Measurements from ENCODE around the gene ZIC2. TPM values are rescaled to one million over a fixed set of nuclear protein-coding genes. Genes with fewer than 3 reads are reported as not detected.

Gene ZIC2
- polyA plus RNA-seq, 1 donor from 2014 or later = 10.6 TPM

DNA sequence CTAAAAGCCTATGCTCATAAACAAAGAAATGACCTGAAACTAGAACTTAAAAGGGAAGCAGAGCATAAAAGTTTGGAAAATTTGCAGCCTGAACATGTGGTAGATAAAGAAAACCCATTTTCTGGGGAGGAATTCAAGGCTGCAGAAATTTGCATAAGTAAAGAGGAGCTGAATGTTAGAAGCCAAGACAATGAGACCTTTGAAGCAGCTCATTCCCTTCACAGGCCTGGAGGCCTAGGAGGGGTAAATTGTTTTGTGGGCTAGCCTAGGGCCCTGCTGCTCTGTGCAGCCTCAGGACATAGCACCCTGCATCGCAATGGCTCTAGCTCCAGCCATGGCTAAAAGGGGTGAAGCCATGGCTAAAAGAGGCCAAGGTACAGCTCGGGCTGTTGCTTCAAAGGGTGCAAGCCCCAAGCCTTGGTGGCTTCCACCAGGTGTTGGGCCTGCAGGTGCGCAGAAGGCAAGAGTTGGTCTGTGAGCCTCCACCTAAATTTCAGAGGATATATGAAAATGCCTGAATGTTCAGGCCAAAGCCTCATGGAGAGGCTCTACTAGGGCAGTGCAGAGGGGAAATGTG lies 38.3 kb downstream of the ZIC2 start:
- Histone ChIP-seq H3K4me2 (ENCODE audit: low read length) (no peak overlapping the region), H3K27ac (ENCODE audit: low read length) (no peak overlapping the region), H2AFZ (ENCODE audit: low read depth, low read length) (no peak overlapping the region), H3K4me3 (ENCODE audit: low read length) (no peak overlapping the region), H3K27me3 (ENCODE audit: insufficient read depth, low read depth, low read length) (no peaks in the 10 kb centered on the region), H4K20me1 (ENCODE audit: insufficient read depth) (no peaks in the 10 kb centered on the region), H3K79me2 (replicated peaks; ENCODE audit: insufficient read depth, low read length) (no peaks in the 10 kb centered on the region), H3K9me2 (ENCODE audit: insufficient read depth, low read length) (no peaks in the 10 kb centered on the region), H3K9ac (ENCODE audit: low read length) (no peak overlapping the region), H3K36me3 (ENCODE audit: insufficient read depth, low read length) (no peaks in the 10 kb centered on the region), H3F3A (ENCODE audit: insufficient read depth, low read length, poor library complexity, severe bottlenecking) (no peaks in the 10 kb centered on the region), H3K9me3 (ENCODE audit: low read length) (no peaks in the 10 kb centered on the region)
- no peak for TF ChIP-seq EP300 (conservative IDR thresholded peaks at IDR 0.05; ENCODE audit: poor library complexity, severe bottlenecking)
- TF ChIP-seq TAF1 (IDR thresholded peaks at IDR 0.05; ENCODE audit: low read depth) = no peak
- TF ChIP-seq RAD21 (conservative IDR thresholded peaks at IDR 0.05) = no peak
- TF ChIP-seq SMC3 (conservative IDR thresholded peaks at IDR 0.05; ENCODE audit: poor library complexity) = no peak
- TF ChIP-seq, protein P1, sequence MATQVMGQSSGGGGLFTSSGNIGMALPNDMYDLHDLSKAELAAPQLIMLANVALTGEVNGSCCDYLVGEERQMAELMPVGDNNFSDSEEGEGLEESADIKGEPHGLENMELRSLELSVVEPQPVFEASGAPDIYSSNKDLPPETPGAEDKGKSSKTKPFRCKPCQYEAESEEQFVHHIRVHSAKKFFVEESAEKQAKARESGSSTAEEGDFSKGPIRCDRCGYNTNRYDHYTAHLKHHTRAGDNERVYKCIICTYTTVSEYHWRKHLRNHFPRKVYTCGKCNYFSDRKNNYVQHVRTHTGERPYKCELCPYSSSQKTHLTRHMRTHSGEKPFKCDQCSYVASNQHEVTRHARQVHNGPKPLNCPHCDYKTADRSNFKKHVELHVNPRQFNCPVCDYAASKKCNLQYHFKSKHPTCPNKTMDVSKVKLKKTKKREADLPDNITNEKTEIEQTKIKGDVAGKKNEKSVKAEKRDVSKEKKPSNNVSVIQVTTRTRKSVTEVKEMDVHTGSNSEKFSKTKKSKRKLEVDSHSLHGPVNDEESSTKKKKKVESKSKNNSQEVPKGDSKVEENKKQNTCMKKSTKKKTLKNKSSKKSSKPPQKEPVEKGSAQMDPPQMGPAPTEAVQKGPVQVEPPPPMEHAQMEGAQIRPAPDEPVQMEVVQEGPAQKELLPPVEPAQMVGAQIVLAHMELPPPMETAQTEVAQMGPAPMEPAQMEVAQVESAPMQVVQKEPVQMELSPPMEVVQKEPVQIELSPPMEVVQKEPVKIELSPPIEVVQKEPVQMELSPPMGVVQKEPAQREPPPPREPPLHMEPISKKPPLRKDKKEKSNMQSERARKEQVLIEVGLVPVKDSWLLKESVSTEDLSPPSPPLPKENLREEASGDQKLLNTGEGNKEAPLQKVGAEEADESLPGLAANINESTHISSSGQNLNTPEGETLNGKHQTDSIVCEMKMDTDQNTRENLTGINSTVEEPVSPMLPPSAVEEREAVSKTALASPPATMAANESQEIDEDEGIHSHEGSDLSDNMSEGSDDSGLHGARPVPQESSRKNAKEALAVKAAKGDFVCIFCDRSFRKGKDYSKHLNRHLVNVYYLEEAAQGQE (IDR thresholded peaks at IDR 0.05; ENCODE audit: borderline replicate concordance) = no peak
- TF ChIP-seq EZH2 (IDR thresholded peaks at IDR 0.05; ENCODE audit: borderline replicate concordance, insufficient read depth, low read length, poor library complexity, severe bottlenecking) = no peak
- TF ChIP-seq MXI1 (conservative IDR thresholded peaks at IDR 0.05; ENCODE audit: poor library complexity, severe bottlenecking) = no peak
- TF ChIP-seq, protein P2, sequence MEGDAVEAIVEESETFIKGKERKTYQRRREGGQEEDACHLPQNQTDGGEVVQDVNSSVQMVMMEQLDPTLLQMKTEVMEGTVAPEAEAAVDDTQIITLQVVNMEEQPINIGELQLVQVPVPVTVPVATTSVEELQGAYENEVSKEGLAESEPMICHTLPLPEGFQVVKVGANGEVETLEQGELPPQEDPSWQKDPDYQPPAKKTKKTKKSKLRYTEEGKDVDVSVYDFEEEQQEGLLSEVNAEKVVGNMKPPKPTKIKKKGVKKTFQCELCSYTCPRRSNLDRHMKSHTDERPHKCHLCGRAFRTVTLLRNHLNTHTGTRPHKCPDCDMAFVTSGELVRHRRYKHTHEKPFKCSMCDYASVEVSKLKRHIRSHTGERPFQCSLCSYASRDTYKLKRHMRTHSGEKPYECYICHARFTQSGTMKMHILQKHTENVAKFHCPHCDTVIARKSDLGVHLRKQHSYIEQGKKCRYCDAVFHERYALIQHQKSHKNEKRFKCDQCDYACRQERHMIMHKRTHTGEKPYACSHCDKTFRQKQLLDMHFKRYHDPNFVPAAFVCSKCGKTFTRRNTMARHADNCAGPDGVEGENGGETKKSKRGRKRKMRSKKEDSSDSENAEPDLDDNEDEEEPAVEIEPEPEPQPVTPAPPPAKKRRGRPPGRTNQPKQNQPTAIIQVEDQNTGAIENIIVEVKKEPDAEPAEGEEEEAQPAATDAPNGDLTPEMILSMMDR (IDR thresholded peaks at IDR 0.05; ENCODE audit: poor library complexity, severe bottlenecking) = no peak
- TF ChIP-seq POLR2AphosphoS5 (IDR thresholded peaks at IDR 0.05) = no peak

DNA sequence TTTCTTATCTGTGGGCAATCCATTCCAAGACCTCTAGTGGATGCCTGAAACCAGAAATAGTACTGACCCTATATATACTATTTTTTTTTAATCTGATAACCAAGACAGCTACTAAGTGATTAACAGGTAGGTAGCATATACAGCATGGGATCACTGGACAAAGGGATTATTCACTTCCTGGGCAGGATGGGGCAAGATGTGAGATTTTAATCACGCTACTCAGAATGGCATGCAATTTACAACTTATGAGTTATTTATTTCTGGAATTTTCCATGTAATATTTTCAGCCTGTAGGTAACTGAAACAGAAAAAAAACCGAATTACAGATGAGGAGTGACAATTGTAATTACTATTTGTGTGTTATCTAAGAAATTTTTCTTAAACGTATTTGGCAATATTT lies 41.2 kb downstream of the ZIC2 start:
- no peak overlapping the region for H2AFZ ChIP-seq (ENCODE audit: low read depth, low read length)
- no peaks in the 10 kb centered on the region for H3K79me2 ChIP-seq (replicated peaks; ENCODE audit: insufficient read depth, low read length)
- H3K9ac ChIP-seq (ENCODE audit: low read length) = no peak overlapping the region
- H3K4me2 ChIP-seq (ENCODE audit: low read length) = no peak overlapping the region
- no peak overlapping the region for H3K27ac ChIP-seq (ENCODE audit: low read length)
- no peak overlapping the region for H3K4me3 ChIP-seq (ENCODE audit: low read length)
- H3K36me3 ChIP-seq (ENCODE audit: insufficient read depth, low read length) = no peaks in the 10 kb centered on the region
- H3F3A ChIP-seq (ENCODE audit: insufficient read depth, low read length, poor library complexity, severe bottlenecking) = no peaks in the 10 kb centered on the region
- TF ChIP-seq POLR2AphosphoS5 (IDR thresholded peaks at IDR 0.05) = no peak
- TF ChIP-seq, protein P1 (IDR thresholded peaks at IDR 0.05; ENCODE audit: borderline replicate concordance) = no peak
- no peak for TF ChIP-seq MXI1 (conservative IDR thresholded peaks at IDR 0.05; ENCODE audit: poor library complexity, severe bottlenecking)
- TF ChIP-seq, protein P2 (IDR thresholded peaks at IDR 0.05; ENCODE audit: poor library complexity, severe bottlenecking) = no peak
- no peak for TF ChIP-seq SMC3 (conservative IDR thresholded peaks at IDR 0.05; ENCODE audit: poor library complexity)
- no peaks in the 10 kb centered on the region for H3K9me3 ChIP-seq (ENCODE audit: low read length)
- no peaks in the 10 kb centered on the region for H3K9me2 ChIP-seq (ENCODE audit: insufficient read depth, low read length)
- no peaks in the 10 kb centered on the region for H3K27me3 ChIP-seq (ENCODE audit: insufficient read depth, low read depth, low read length)
- H4K20me1 ChIP-seq (ENCODE audit: insufficient read depth) = no peaks in the 10 kb centered on the region
